Astrocyte (in vitro differentiated cells and primary cell): ENCODE data around the gene INSRR. TPM values are rescaled to one million over a fixed set of nuclear protein-coding genes. Genes with fewer than 3 reads are reported as not detected.

Experiments used
- DNase-seq: peaks from one replicate; pipeline ENCODE4 v3.0.0-alpha.2; 2010; ENCODE audit warnings: low read depth
- FAIRE-seq: peaks from 2 replicates; lab custom pipeline; 2011; peaks lifted over from hg19 to GRCh38; lab: Jason Lieb, UNC
- H2AFZ ChIP-seq: 2 replicates; pipeline ENCODE4 v1.6.0; 2012; ENCODE audit warnings: low read depth, low read length, inconsistent platforms
- H3K27ac ChIP-seq: 2 replicates; pipeline ENCODE4 v1.5.1; 2011; ENCODE audit warnings: low read depth, low read length, inconsistent platforms
- H3K27me3 ChIP-seq: 2 replicates; pipeline ENCODE4 v1.6.0; 2011; ENCODE audit warnings: low read length, inconsistent platforms; ENCODE audit not compliant: insufficient read depth
- H3K36me3 ChIP-seq: 2 replicates; pipeline ENCODE4 v1.5.1; 2011; ENCODE audit warnings: low read length, inconsistent platforms; ENCODE audit not compliant: insufficient read depth
- H3K4me1 ChIP-seq: 2 replicates; pipeline ENCODE4 v1.5.1; 2011; ENCODE audit warnings: low read length, inconsistent platforms; ENCODE audit not compliant: insufficient read depth
- H3K4me2 ChIP-seq: 2 replicates; pipeline ENCODE4 v1.6.0; 2012; ENCODE audit warnings: low read length, inconsistent platforms
- H3K4me3 ChIP-seq: 2 replicates; pipeline ENCODE4 v1.5.1; 2011; ENCODE audit warnings: low read depth, mild to moderate bottlenecking, low read length, inconsistent platforms; ENCODE audit not compliant: insufficient read depth
- H3K79me2 ChIP-seq: 2 replicates; pipeline ENCODE4 v1.6.0; 2012; ENCODE audit warnings: mild to moderate bottlenecking, low read length, inconsistent platforms; ENCODE audit not compliant: insufficient read depth
- H3K9ac ChIP-seq: 2 replicates; pipeline ENCODE4 v1.6.0; 2012; ENCODE audit warnings: mild to moderate bottlenecking, low read length, inconsistent platforms
- H3K9me3 ChIP-seq: 2 replicates; pipeline ENCODE4 v1.5.1; 2012; ENCODE audit warnings: low read depth, mild to moderate bottlenecking, low read length, inconsistent platforms; ENCODE audit not compliant: insufficient read depth
- H4K20me1 ChIP-seq: 2 replicates; pipeline ENCODE4 v1.6.0; 2012; ENCODE audit warnings: low read length, inconsistent platforms; ENCODE audit not compliant: insufficient read depth
- H3K27ac Mint-ChIP-seq: one replicate; pipeline ENCODE4 v1.8.0; 2021; ENCODE audit warnings: mild to moderate bottlenecking, mixed read lengths; ENCODE audit not compliant: unreplicated experiment
- H3K27me3 Mint-ChIP-seq: one replicate; pipeline ENCODE4 v1.8.0; 2021; ENCODE audit warnings: low read depth, mixed read lengths; ENCODE audit not compliant: unreplicated experiment
- H3K36me3 Mint-ChIP-seq: one replicate; pipeline ENCODE4 v1.8.0; 2021; ENCODE audit warnings: low read depth, mixed read lengths; ENCODE audit not compliant: unreplicated experiment
- H3K4me1 Mint-ChIP-seq: one replicate; pipeline ENCODE4 v1.8.0; 2021; ENCODE audit warnings: low read depth, mixed read lengths; ENCODE audit not compliant: unreplicated experiment
- H3K4me3 Mint-ChIP-seq: one replicate; pipeline ENCODE4 v1.8.0; 2021; ENCODE audit warnings: mild to moderate bottlenecking, moderate library complexity, mixed read lengths; ENCODE audit not compliant: unreplicated experiment
- H3K9me3 Mint-ChIP-seq: one replicate; pipeline ENCODE4 v1.8.0; 2021; ENCODE audit warnings: mild to moderate bottlenecking, mixed read lengths; ENCODE audit not compliant: unreplicated experiment
- CTCF ChIP-seq: IDR thresholded peaks from 2 replicates; pipeline ENCODE4 v1.5.1; 2011; ENCODE audit warnings: low read depth, mild to moderate bottlenecking, inconsistent platforms, low read length, moderate library complexity; ENCODE audit not compliant: insufficient read depth
- EZH2 ChIP-seq: IDR thresholded peaks from 2 replicates; pipeline ENCODE4 v1.6.1; 2012; ENCODE audit warnings: mild to moderate bottlenecking, low read length, inconsistent platforms; ENCODE audit not compliant: insufficient read depth
- total RNA-seq: library from RNA; stranded (reverse); gene quantifications from 2 replicates; pipeline ENCODE4 v1.2.1, GENCODE V29; 2021

INSRR gene
- total RNA-seq, 1 donor from 2014 or later: 0.05 TPM

- Mint-ChIP-seq H3K27me3 (peaks cover 30% of the 10 kb centered on the region), H3K4me1 (peaks cover 16% of the 10 kb centered on the region), H3K27ac (no peak overlapping the region), H3K36me3 (peaks cover 23% of the 10 kb centered on the region), H3K4me3 (no peak overlapping the region), H3K9me3 (peaks cover 8% of the 10 kb centered on the region)
- Histone ChIP-seq H3K4me2 (no peak overlapping the region), H3K27ac (no peak overlapping the region), H3K36me3 (no peaks in the 10 kb centered on the region), H4K20me1 (no peaks in the 10 kb centered on the region), H3K9me3 (no peaks in the 10 kb centered on the region), H3K27me3 (peaks cover 2% of the 10 kb centered on the region), H2AFZ (no peak overlapping the region), H3K79me2 (no peaks in the 10 kb centered on the region), H3K4me3 (no peak overlapping the region), H3K9ac (no peak overlapping the region), H3K4me1 (peaks cover 18% of the 10 kb centered on the region)
- DNase-seq (no peak), FAIRE-seq (no peak)
- no peak for TF ChIP-seq CTCF
- TF ChIP-seq EZH2: no peak
Measured at GRCh38 chr1:156809711-156810366, 49.1 kb downstream of the INSRR start.

- DNase-seq (no peak), FAIRE-seq (no peak)
- Histone ChIP-seq H2AFZ (no peak overlapping the region), H3K4me2 (no peak overlapping the region), H4K20me1 (peaks cover 2% of the 10 kb centered on the region), H3K9ac (no peak overlapping the region), H3K27ac (no peak overlapping the region), H3K4me1 (peaks cover 14% of the 10 kb centered on the region), H3K27me3 (peaks cover 2% of the 10 kb centered on the region), H3K4me3 (no peak overlapping the region), H3K79me2 (no peaks in the 10 kb centered on the region), H3K36me3 (no peaks in the 10 kb centered on the region), H3K9me3 (no peaks in the 10 kb centered on the region)
- Mint-ChIP-seq H3K27ac (no peak overlapping the region), H3K27me3 (peaks cover 30% of the 10 kb centered on the region), H3K36me3 (peaks cover 23% of the 10 kb centered on the region), H3K9me3 (peaks cover 8% of the 10 kb centered on the region), H3K4me1 (peaks cover 15% of the 10 kb centered on the region), H3K4me3 (no peak overlapping the region)
- TF ChIP-seq CTCF (no peak), EZH2 (no peak)
Measured at GRCh38 chr1:156809281-156809680, 49.6 kb downstream of the INSRR start.
